ENCODE results near the gene CISH.

The CISH gene

DNA sequence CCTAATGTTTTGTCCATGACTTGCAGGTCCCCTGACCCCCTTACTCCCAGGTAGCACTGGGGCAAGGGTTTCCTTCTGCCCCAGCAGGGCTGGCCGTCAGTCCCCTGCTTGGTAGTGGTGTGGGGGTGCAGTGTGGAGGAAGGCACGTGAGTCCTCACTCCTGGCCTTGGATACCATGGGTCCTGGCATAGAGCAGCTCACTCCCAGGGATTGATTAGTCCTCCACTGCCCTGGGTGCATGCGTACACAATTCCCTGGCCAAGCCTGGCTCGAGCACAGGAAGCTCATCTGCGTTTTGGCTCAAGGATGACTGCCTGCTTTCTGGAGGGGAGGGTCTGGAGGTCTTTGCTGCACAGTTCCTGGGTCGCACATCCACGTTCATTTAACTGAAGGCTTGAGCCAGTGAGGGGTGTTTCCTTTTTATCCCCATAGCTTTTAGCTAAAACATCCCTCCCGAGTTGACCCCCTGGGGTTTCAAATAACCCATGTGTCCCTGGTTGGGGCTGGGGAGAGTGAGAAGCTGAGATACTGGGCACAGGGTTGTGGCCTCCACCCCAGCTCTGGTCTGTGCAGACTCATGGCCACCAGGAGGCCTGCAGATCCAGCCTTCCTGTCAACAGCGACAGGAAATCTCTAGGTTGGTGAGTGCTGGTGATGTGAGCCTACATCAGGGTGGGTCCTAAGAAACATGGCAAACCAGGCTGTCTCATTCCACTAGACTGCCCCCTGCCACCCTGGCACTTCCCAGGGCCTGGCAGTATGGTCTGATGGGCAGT lies 30.7 kb downstream of the CISH start:
- H3K4me1 ChIP-seq (ENCODE audit: insufficient read depth, low read length): peaks cover 24% of the 10 kb centered on the region
- no peak overlapping the region for H3K4me3 ChIP-seq (ENCODE audit: low read depth in 1 of 2, low read length in 2 of 2)
- H3K27ac ChIP-seq (ENCODE audit: low read length): peak overlapping the region; percentile 96
- peaks cover 100% of the 10 kb centered on the region for H3K36me3 ChIP-seq (ENCODE audit: insufficient read depth, low read length)
- no peak overlapping the region for H2AFZ ChIP-seq (ENCODE audit: low read depth, low read length)
- H4K20me1 ChIP-seq (ENCODE audit: insufficient read depth, low read length): no peaks in the 10 kb centered on the region
- no peak overlapping the region for H3K9ac ChIP-seq (ENCODE audit: low read depth, low read length)
- peak; percentile 33; the same call in 1 of the 3 replicates for ATAC-seq (ENCODE audit: insufficient read depth, low read depth)
- no peak for TF ChIP-seq EZH2 (IDR thresholded peaks at IDR 0.05; ENCODE audit: borderline replicate concordance, low read depth, low read length, severe bottlenecking)
- TF ChIP-seq, protein P1, sequence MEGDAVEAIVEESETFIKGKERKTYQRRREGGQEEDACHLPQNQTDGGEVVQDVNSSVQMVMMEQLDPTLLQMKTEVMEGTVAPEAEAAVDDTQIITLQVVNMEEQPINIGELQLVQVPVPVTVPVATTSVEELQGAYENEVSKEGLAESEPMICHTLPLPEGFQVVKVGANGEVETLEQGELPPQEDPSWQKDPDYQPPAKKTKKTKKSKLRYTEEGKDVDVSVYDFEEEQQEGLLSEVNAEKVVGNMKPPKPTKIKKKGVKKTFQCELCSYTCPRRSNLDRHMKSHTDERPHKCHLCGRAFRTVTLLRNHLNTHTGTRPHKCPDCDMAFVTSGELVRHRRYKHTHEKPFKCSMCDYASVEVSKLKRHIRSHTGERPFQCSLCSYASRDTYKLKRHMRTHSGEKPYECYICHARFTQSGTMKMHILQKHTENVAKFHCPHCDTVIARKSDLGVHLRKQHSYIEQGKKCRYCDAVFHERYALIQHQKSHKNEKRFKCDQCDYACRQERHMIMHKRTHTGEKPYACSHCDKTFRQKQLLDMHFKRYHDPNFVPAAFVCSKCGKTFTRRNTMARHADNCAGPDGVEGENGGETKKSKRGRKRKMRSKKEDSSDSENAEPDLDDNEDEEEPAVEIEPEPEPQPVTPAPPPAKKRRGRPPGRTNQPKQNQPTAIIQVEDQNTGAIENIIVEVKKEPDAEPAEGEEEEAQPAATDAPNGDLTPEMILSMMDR (IDR thresholded peaks at IDR 0.05; ENCODE audit: borderline replicate concordance, extremely low read depth, low read length, poor library complexity, severe bottlenecking): peak; percentile 29
- no peaks in the 10 kb centered on the region for H3K9me3 ChIP-seq (ENCODE audit: insufficient read depth, low read length, severe bottlenecking)
- no peak for DNase-seq
- H3K79me2 ChIP-seq (ENCODE audit: insufficient read depth, low read length): peaks cover 22% of the 10 kb centered on the region
- no peaks in the 10 kb centered on the region for H3K27me3 ChIP-seq (ENCODE audit: insufficient read depth, low read length, poor library complexity)
- no peak overlapping the region for H3K4me2 ChIP-seq (ENCODE audit: insufficient read depth, low read length)

- Histone ChIP-seq H3K4me3 (ENCODE audit: low read depth in 1 of 2, low read length in 2 of 2) (no peak overlapping the region), H3K9ac (ENCODE audit: low read depth, low read length) (no peak overlapping the region), H2AFZ (ENCODE audit: low read depth, low read length) (no peak overlapping the region), H3K27ac (ENCODE audit: low read length) (peak overlapping the region; percentile 96), H3K9me3 (ENCODE audit: insufficient read depth, low read length, severe bottlenecking) (no peaks in the 10 kb centered on the region), H3K27me3 (ENCODE audit: insufficient read depth, low read length, poor library complexity) (no peaks in the 10 kb centered on the region), H4K20me1 (ENCODE audit: insufficient read depth, low read length) (no peaks in the 10 kb centered on the region), H3K79me2 (ENCODE audit: insufficient read depth, low read length) (peaks cover 48% of the 10 kb centered on the region), H3K4me2 (ENCODE audit: insufficient read depth, low read length) (no peak overlapping the region), H3K4me1 (ENCODE audit: insufficient read depth, low read length) (peaks cover 42% of the 10 kb centered on the region), H3K36me3 (ENCODE audit: insufficient read depth, low read length) (peaks cover 86% of the 10 kb centered on the region)
- ATAC-seq (ENCODE audit: insufficient read depth, low read depth): no peak
- no peak for TF ChIP-seq EZH2 (IDR thresholded peaks at IDR 0.05; ENCODE audit: borderline replicate concordance, low read depth, low read length, severe bottlenecking)
- no peak for DNase-seq
These were observed 34.2 kb downstream of the CISH start for GRCh38 chr3:50577348-50577747.

GRCh38 chr3:50575372-50575771 lies 36.2 kb downstream of the CISH start:
- no peaks in the 10 kb centered on the region for H4K20me1 ChIP-seq (ENCODE audit: insufficient read depth, low read length)
- TF ChIP-seq, protein P1 (IDR thresholded peaks at IDR 0.05; ENCODE audit: borderline replicate concordance, extremely low read depth, low read length, poor library complexity, severe bottlenecking): no peak
- no peak for TF ChIP-seq EZH2 (IDR thresholded peaks at IDR 0.05; ENCODE audit: borderline replicate concordance, low read depth, low read length, severe bottlenecking)
- no peak for DNase-seq
- peaks cover 80% of the 10 kb centered on the region for H3K36me3 ChIP-seq (ENCODE audit: insufficient read depth, low read length)
- no peak overlapping the region for H3K4me2 ChIP-seq (ENCODE audit: insufficient read depth, low read length)
- H3K9me3 ChIP-seq (ENCODE audit: insufficient read depth, low read length, severe bottlenecking): no peaks in the 10 kb centered on the region
- ATAC-seq (ENCODE audit: insufficient read depth, low read depth): no peak
- peaks cover 62% of the 10 kb centered on the region for H3K4me1 ChIP-seq (ENCODE audit: insufficient read depth, low read length)
- H3K79me2 ChIP-seq (ENCODE audit: insufficient read depth, low read length): peaks cover 68% of the 10 kb centered on the region
- H3K27ac ChIP-seq (ENCODE audit: low read length): peak overlapping the region; percentile 96
- no peaks in the 10 kb centered on the region for H3K27me3 ChIP-seq (ENCODE audit: insufficient read depth, low read length, poor library complexity)
- peak overlapping the region; percentile 80 for H3K9ac ChIP-seq (ENCODE audit: low read depth, low read length)
- H2AFZ ChIP-seq (ENCODE audit: low read depth, low read length): no peak overlapping the region
- H3K4me3 ChIP-seq (ENCODE audit: low read depth in 1 of 2, low read length in 2 of 2): no peak overlapping the region

- DNase-seq (peak; percentile 68), ATAC-seq (ENCODE audit: insufficient read depth, low read depth) (peak; percentile 7)
- peak overlapping the region in 1 of 2 experiments; percentile 92; a peak in 2 of 4 replicates for H3K4me3 ChIP-seq (ENCODE audit: low read depth in 1 of 2, low read length in 2 of 2)
- H3K27ac ChIP-seq (ENCODE audit: low read length): peak overlapping the region; percentile 96
- TF ChIP-seq, protein P1 (IDR thresholded peaks at IDR 0.05; ENCODE audit: borderline replicate concordance, extremely low read depth, low read length, poor library complexity, severe bottlenecking): no peak
- no peak for TF ChIP-seq EZH2 (IDR thresholded peaks at IDR 0.05; ENCODE audit: borderline replicate concordance, low read depth, low read length, severe bottlenecking)
- H4K20me1 ChIP-seq (ENCODE audit: insufficient read depth, low read length): no peaks in the 10 kb centered on the region
- H3K27me3 ChIP-seq (ENCODE audit: insufficient read depth, low read length, poor library complexity): no peaks in the 10 kb centered on the region
- peaks cover 68% of the 10 kb centered on the region for H3K4me1 ChIP-seq (ENCODE audit: insufficient read depth, low read length)
- peaks cover 71% of the 10 kb centered on the region for H3K36me3 ChIP-seq (ENCODE audit: insufficient read depth, low read length)
- H2AFZ ChIP-seq (ENCODE audit: low read depth, low read length): no peak overlapping the region
- H3K79me2 ChIP-seq (ENCODE audit: insufficient read depth, low read length): peaks cover 74% of the 10 kb centered on the region
- H3K9me3 ChIP-seq (ENCODE audit: insufficient read depth, low read length, severe bottlenecking): no peaks in the 10 kb centered on the region
- H3K9ac ChIP-seq (ENCODE audit: low read depth, low read length): peak overlapping the region; percentile 80
- peak overlapping the region; percentile 90 for H3K4me2 ChIP-seq (ENCODE audit: insufficient read depth, low read length)
These were observed 37.1 kb downstream of the CISH start for GRCh38 chr3:50574444-50574831.
